ENCODE results near the gene INSRR.

DNA sequence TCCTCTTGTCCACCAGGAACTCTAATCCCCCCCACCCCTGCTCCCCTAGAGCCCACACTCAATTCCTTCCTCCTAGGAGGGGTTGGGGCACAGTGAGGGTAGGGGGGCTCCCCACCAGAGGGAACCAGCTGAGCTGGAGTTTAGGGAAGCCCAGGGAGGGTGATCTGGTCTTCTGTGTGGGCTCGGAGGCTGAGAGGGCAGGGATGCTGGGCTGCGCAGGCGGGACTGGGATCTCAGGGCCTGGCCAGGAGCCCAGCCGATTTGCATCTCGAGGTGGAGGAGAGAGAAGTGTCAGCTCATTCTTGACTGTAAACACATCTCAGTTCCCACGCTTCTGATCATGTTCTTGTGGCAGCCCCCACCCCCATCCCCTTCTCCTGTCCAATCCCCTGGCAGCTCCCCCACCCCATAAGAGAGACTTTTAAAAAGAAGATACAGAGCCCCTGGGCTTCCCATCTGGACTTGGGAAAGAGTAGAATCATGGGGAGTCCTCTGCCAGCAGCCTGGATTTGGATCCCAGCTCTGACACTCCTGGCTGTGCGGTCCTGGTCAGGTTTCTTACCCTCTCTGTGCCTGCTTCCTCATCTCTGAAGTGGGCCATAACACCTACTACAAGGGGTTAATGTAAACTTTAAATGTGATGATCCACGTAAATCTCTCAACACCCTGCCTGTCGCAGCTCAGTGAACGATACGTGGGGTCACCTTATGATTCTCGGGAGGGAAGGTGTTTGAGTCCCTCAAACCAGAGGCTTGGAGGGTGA lies 41.2 kb upstream of the INSRR start:
- TF ChIP-seq CTCF (IDR thresholded peaks at IDR 0.05; ENCODE audit: control extremely low read depth in 1 of 3, insufficient read depth in 1 of 3, low read depth in 1 of 3, low read length in 3 of 3): no peak
- no peak for TF ChIP-seq POLR2A (IDR thresholded peaks at IDR 0.05; ENCODE audit: control extremely low read depth in 1 of 2, low read depth in 2 of 2, low read length in 2 of 2)
- no peak for TF ChIP-seq SIN3A (conservative IDR thresholded peaks at IDR 0.05 in 1 of 2, IDR thresholded peaks at IDR 0.05 in 1 of 2; ENCODE audit: low read depth in 1 of 2, low read length in 2 of 2)
- no peak for TF ChIP-seq PHF8 (conservative IDR thresholded peaks at IDR 0.05; ENCODE audit: low read depth, low read length)
- TF ChIP-seq, protein P1, sequence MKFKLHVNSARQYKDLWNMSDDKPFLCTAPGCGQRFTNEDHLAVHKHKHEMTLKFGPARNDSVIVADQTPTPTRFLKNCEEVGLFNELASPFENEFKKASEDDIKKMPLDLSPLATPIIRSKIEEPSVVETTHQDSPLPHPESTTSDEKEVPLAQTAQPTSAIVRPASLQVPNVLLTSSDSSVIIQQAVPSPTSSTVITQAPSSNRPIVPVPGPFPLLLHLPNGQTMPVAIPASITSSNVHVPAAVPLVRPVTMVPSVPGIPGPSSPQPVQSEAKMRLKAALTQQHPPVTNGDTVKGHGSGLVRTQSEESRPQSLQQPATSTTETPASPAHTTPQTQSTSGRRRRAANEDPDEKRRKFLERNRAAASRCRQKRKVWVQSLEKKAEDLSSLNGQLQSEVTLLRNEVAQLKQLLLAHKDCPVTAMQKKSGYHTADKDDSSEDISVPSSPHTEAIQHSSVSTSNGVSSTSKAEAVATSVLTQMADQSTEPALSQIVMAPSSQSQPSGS (IDR thresholded peaks at IDR 0.05; ENCODE audit: low read length): no peak
- TF ChIP-seq YY1 (IDR thresholded peaks at IDR 0.05; ENCODE audit: low read depth, low read length): no peak
- no peak for TF ChIP-seq EP300 (IDR thresholded peaks at IDR 0.05; ENCODE audit: borderline replicate concordance in 1 of 2, low read depth in 2 of 2, low read length in 2 of 2)
- no peak for TF ChIP-seq POLR2AphosphoS5 (IDR thresholded peaks at IDR 0.05; ENCODE audit: low read depth, low read length)
- no peak for TF ChIP-seq JUN (IDR thresholded peaks at IDR 0.05; ENCODE audit: low read depth, low read length)
- no peak for TF ChIP-seq FOSL1 (IDR thresholded peaks at IDR 0.05; ENCODE audit: insufficient read depth, low read depth, low read length)
- no peak for TF ChIP-seq SIX5 (IDR thresholded peaks at IDR 0.05; ENCODE audit: low read depth, low read length)
- no peak for TF ChIP-seq CEBPB (IDR thresholded peaks at IDR 0.05; ENCODE audit: low read depth, low read length)
- no peak for TF ChIP-seq MAX (IDR thresholded peaks at IDR 0.05)
- TF ChIP-seq SP1 (IDR thresholded peaks at IDR 0.05; ENCODE audit: low read depth, low read length): no peak
